IMR-90 (cell line): ENCODE results near the gene IKBKE. TPM values are rescaled to one million over a fixed set of nuclear protein-coding genes. Genes with fewer than 3 reads are reported as not detected.

Experiments used
- ATAC-seq: fragments of 200-7000 bp; cut with Tn5 transposase; 2 replicates; pipeline ENCODE4 v1.9.1; 2020; ENCODE audit warnings: low read depth, mild to moderate bottlenecking, moderate library complexity
- BruUV-seq: library from RNA; stranded (reverse); fragments of 400-500 nt; replicated peaks from 2 replicates; lab custom pipeline; 2021; lab: Mats Ljungman, UMichigan
- CTCF ChIA-PET: fragments of 300-600 bp; formaldehyde crosslinking; extraction: SDS; loops from one replicate; lab custom pipeline; 2021; ENCODE audit warnings: antibody characterized with exemption; lab: Yijun Ruan, JAX
- POLR2A ChIA-PET: fragments of 300-600 bp; sonication (Branson Sonifier 250); formaldehyde crosslinking; loops from one replicate; lab custom pipeline; 2022; ENCODE audit warnings: antibody characterized with exemption; ENCODE audit not compliant: unreplicated experiment; lab: Charles Lee
- DNase-seq: peaks from one replicate; pipeline ENCODE4 v3.0.0; 2013
- H2AFZ ChIP-seq: replicated peaks from 2 replicates; pipeline ENCODE3; 2013; ENCODE audit warnings: low read length, mild to moderate bottlenecking; ENCODE audit not compliant: poor library complexity
- H2AK5ac ChIP-seq: 2 replicates; pipeline ENCODE4 v1.6.1; 2013; ENCODE audit warnings: low read depth, low read length, inconsistent platforms
- H2AK9ac ChIP-seq: replicated peaks from 2 replicates; pipeline ENCODE3; 2013; ENCODE audit warnings: mild to moderate bottlenecking, low read depth, low read length, moderate library complexity; ENCODE audit not compliant: poor library complexity
- H2BK120ac ChIP-seq: 2 replicates; pipeline ENCODE4 v1.6.1; 2013; ENCODE audit warnings: low read depth, low read length, inconsistent platforms
- H2BK15ac ChIP-seq: 3 replicates; pipeline ENCODE4 v1.6.1; 2013; ENCODE audit warnings: low read depth, low read length, inconsistent platforms
- H2BK20ac ChIP-seq: 2 replicates; pipeline ENCODE4 v1.6.1; 2013; ENCODE audit warnings: low read depth, mild to moderate bottlenecking, inconsistent platforms, low read length, moderate library complexity
- H2BK5ac ChIP-seq: 2 replicates; pipeline ENCODE4 v1.6.1; 2013; ENCODE audit warnings: mild to moderate bottlenecking, low read depth, low read length, inconsistent platforms; ENCODE audit not compliant: poor library complexity, severe bottlenecking
- H3K14ac ChIP-seq: replicated peaks from 2 replicates; pipeline ENCODE4 v1.6.1; 2013; ENCODE audit warnings: low read depth, low read length, inconsistent platforms
- H3K18ac ChIP-seq: 2 replicates; pipeline ENCODE4 v1.6.1; 2013; ENCODE audit warnings: low read depth, low read length, control low read depth
- H3K23ac ChIP-seq: 2 replicates; pipeline ENCODE4 v1.6.1; 2013; ENCODE audit warnings: low read depth, low read length, inconsistent platforms
- H3K27ac ChIP-seq: 2 replicates; pipeline ENCODE4 v1.5.1; 2013; ENCODE audit warnings: mild to moderate bottlenecking, control low read depth, low read length; ENCODE audit not compliant: insufficient read depth
- H3K27me3 ChIP-seq: 2 replicates; pipeline ENCODE4 v1.6.1; 2013; ENCODE audit warnings: low read length; ENCODE audit not compliant: control insufficient read depth, insufficient read depth
- H3K36me3 ChIP-seq: 2 replicates; pipeline ENCODE4 v1.6.1; 2013; ENCODE audit warnings: low read length, mixed read lengths; ENCODE audit not compliant: control insufficient read depth, insufficient read depth
- H3K4ac ChIP-seq: 2 replicates; pipeline ENCODE4 v1.6.1; 2013; ENCODE audit warnings: low read depth, low read length, inconsistent platforms
- H3K4me1 ChIP-seq: 2 replicates; pipeline ENCODE4 v1.6.1; 2013; ENCODE audit warnings: low read length, mixed read lengths; ENCODE audit not compliant: control insufficient read depth, insufficient read depth
- H3K4me2 ChIP-seq: 2 replicates; pipeline ENCODE4 v1.6.1; 2013; ENCODE audit warnings: low read depth, mild to moderate bottlenecking, control low read depth, low read length, moderate library complexity
- H3K4me3 ChIP-seq: 2 replicates; pipeline ENCODE4 v1.5.1; 2013; ENCODE audit warnings: low read depth, mild to moderate bottlenecking, control low read depth, low read length, moderate library complexity; ENCODE audit not compliant: insufficient read depth
- H3K56ac ChIP-seq: 2 replicates; pipeline ENCODE4 v1.6.1; 2013; ENCODE audit warnings: low read length, inconsistent platforms; ENCODE audit not compliant: insufficient read depth; ENCODE audit errors: extremely low read depth
- H3K79me1 ChIP-seq, 2 experiments: 2 replicates each; pipeline ENCODE4 v1.6.1; 2013; ENCODE audit warnings: low read length in 2 of 2, inconsistent platforms in 1 of 2, low read depth in 1 of 2
- H3K9ac ChIP-seq: 2 replicates; pipeline ENCODE4 v1.6.1; 2013; ENCODE audit warnings: low read depth, low read length, control low read depth
- H3K9me1 ChIP-seq: 2 replicates; pipeline ENCODE4 v1.6.1; 2013; ENCODE audit warnings: low read length, inconsistent platforms; ENCODE audit not compliant: insufficient read depth
- H3K9me3 ChIP-seq: 2 replicates; pipeline ENCODE4 v1.6.1; 2013; ENCODE audit warnings: low read length; ENCODE audit not compliant: control insufficient read depth, insufficient read depth
- H4K20me1 ChIP-seq: 2 replicates; pipeline ENCODE4 v1.6.1; 2013; ENCODE audit warnings: low read length, inconsistent platforms; ENCODE audit not compliant: insufficient read depth
- H4K5ac ChIP-seq: 2 replicates; pipeline ENCODE4 v1.6.1; 2013; ENCODE audit warnings: mild to moderate bottlenecking, low read depth, low read length, control low read depth
- H4K8ac ChIP-seq, 2 experiments: 2 replicates each; pipeline ENCODE4 v1.6.1; 2013; ENCODE audit warnings: low read depth in 2 of 2, low read length in 2 of 2, control low read depth in 1 of 2, inconsistent platforms in 1 of 2
- H4K91ac ChIP-seq: 2 replicates; pipeline ENCODE4 v1.6.1; 2013; ENCODE audit warnings: low read depth, low read length, inconsistent platforms; ENCODE audit not compliant: insufficient read depth
- BHLHE40 ChIP-seq: fragments of 150-350 bp; IDR thresholded peaks from 2 replicates; pipeline ENCODE4 v1.6.1; 2016; ENCODE audit warnings: mild to moderate bottlenecking, low read depth, low read length
- CEBPB ChIP-seq: IDR thresholded peaks from 2 replicates; pipeline ENCODE4 v1.6.1; 2012; ENCODE audit warnings: low read depth, low read length, improper control_type of control experiment
- CHD1 ChIP-seq: IDR thresholded peaks from 2 replicates; pipeline ENCODE4 v1.6.1; 2012; ENCODE audit warnings: low read depth, low read length, improper control_type of control experiment
- FOS ChIP-seq: fragments of 150-350 bp; IDR thresholded peaks from 2 replicates; pipeline ENCODE4 v1.6.1; 2016; ENCODE audit warnings: low read depth, low read length
- MAFK ChIP-seq: IDR thresholded peaks from 2 replicates; pipeline ENCODE4 v1.6.1; 2012; ENCODE audit warnings: low read depth, low read length, improper control_type of control experiment
- MAZ ChIP-seq: IDR thresholded peaks from 2 replicates; pipeline ENCODE4 v1.6.1; 2012; ENCODE audit warnings: low read depth, mild to moderate bottlenecking, low read length, improper control_type of control experiment, moderate library complexity, borderline replicate concordance
- NFE2L2 ChIP-seq: fragments of 150-350 bp; IDR thresholded peaks from 2 replicates; pipeline ENCODE4 v1.6.1; 2016; ENCODE audit warnings: low read depth, mild to moderate bottlenecking, low read length
- RAD21 ChIP-seq: IDR thresholded peaks from 2 replicates; pipeline ENCODE4 v1.6.1; 2012; ENCODE audit warnings: low read length, improper control_type of control experiment
- RCOR1 ChIP-seq: IDR thresholded peaks from 2 replicates; pipeline ENCODE4 v1.6.1; 2012; ENCODE audit warnings: mild to moderate bottlenecking, low read length, improper control_type of control experiment; ENCODE audit not compliant: insufficient replicate concordance
- RFX5 ChIP-seq: IDR thresholded peaks from 2 replicates; pipeline ENCODE4 v1.8.0; 2012; ENCODE audit warnings: low read depth, mild to moderate bottlenecking, low read length, moderate library complexity
- SMC3 ChIP-seq: fragments of 150-350 bp; IDR thresholded peaks from 2 replicates; pipeline ENCODE4 v1.6.1; 2016; ENCODE audit warnings: low read depth, mild to moderate bottlenecking, antibody characterized with exemption, low read length, moderate library complexity
- USF2 ChIP-seq: fragments of 150-350 bp; IDR thresholded peaks from 2 replicates; pipeline ENCODE4 v1.6.1; 2017; ENCODE audit warnings: mild to moderate bottlenecking, antibody characterized with exemption, low read length, low read depth
- WGBS, 2 experiments: methylation state at CpG; one replicate each; pipeline versions ENCODE4 v1.1.5 to v1.1.7; 2013; ENCODE audit warnings: missing lambda C conversion rate in 2 of 2; ENCODE audit not compliant: insufficient read length in 1 of 2; ENCODE audit errors: extremely low coverage in 2 of 2; 5-methylcytosine and 5-hydroxymethylcytosine counted together
- dilution Hi-C: fragments of 300-500 bp; cut with HindIII; formaldehyde crosslinking; loops from one replicate; pipeline ENCODE4 v1.14.3; 2018; ENCODE audit warnings: low sequenced_read_pairs; ENCODE audit not compliant: unreplicated experiment
- in situ Hi-C: fragments of 300-500 bp; cut with MboI; formaldehyde crosslinking; loops from 3 replicates; pipeline ENCODE4 v1.14.3; 2019; ENCODE audit warnings: low sequenced_read_pairs, inconsistent platforms, mixed read lengths
- intact Hi-C: fragments of 100-400 bp; cut with micrococcal nuclease; formaldehyde crosslinking; loops from 2 replicates; pipeline ENCODE4 v1.10.0; 2022
- polyA plus RNA-seq, 3 experiments: library from polyadenylated mRNA; depleted of rRNA; stranded (reverse); fragments of >200 nt; gene quantifications; 2 replicates each; pipeline ENCODE4 v1.2.3, GENCODE V29; 2012; ENCODE audit warnings: low replicate concordance in 1 of 3
- total RNA-seq: library from RNA; depleted of rRNA; stranded (reverse); fragments of >200 nt; gene quantifications from 2 replicates; pipeline ENCODE4 v1.2.3, GENCODE V29; 2012
- TF ChIP-seq, protein P1 (sequence below): fragments of 150-350 bp; IDR thresholded peaks from 2 replicates; pipeline ENCODE4 v1.6.1; 2016; ENCODE audit warnings: low read depth, mild to moderate bottlenecking, low read length, moderate library complexity, borderline replicate concordance

IKBKE gene
- total and polyA plus RNA-seq, 2 of the 4 experiments (the other 2 are of a cell fraction), result 20.3 to 24.0 TPM

DNA sequence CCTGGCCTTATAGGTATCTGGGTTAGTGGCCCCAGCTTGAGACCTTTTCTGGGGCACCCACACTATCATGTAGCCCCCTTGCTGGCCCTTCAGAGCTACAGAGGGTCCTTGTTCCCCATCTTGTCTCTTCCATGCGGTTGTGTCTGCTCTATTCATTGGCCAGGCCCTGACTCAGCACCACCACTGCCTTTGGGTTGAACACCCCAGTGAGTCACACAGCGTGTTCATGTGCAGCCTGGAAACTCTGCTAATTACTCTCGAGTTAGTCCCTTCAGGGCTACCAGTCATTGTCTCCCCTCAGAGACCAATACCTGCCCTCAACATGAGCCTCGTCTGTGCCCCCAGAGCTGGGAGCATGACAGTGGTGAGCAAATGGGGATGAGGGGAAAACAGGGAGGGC lies 28.2 kb upstream of the IKBKE start:
- ATAC-seq, result peak; percentile 62; the same call in 1 of the 2 replicates
- H4K8ac ChIP-seq, result no peak overlapping the region
- H3K9me3 ChIP-seq, result no peaks in the 10 kb centered on the region
- peak overlapping the region; percentile 32 for H2AK9ac ChIP-seq
- H2BK120ac ChIP-seq, result no peak overlapping the region
- H3K56ac ChIP-seq, result no peak overlapping the region
- WGBS, 2 experiments, result 100% methylated on average over 1 of the region's 4 CpGs; no CpG with 5 or more reads in 1 of the 2 experiments
- no peak overlapping the region for H3K4me2 ChIP-seq
- no peak overlapping the region for H2AFZ ChIP-seq
- no peak overlapping the region for H3K18ac ChIP-seq
- H3K27me3 ChIP-seq, result no peaks in the 10 kb centered on the region
- peaks cover 14% of the 10 kb centered on the region for H3K9me1 ChIP-seq
- POLR2A ChIA-PET, result no interaction called here
- no peak overlapping the region for H3K23ac ChIP-seq
- H3K4me1 ChIP-seq, result peaks cover 5% of the 10 kb centered on the region
- no peak overlapping the region for H2BK20ac ChIP-seq
- dilution Hi-C loops (no loop called here), in situ Hi-C loops (no loop called here), intact Hi-C loops (no loop called here)
- H4K20me1 ChIP-seq, result peaks cover 9% of the 10 kb centered on the region; the same call in 1 of the 2 replicates
- H3K36me3 ChIP-seq, result peaks cover 46% of the 10 kb centered on the region
- BruUV-seq, result no TSS peak
- TF ChIP-seq NFE2L2 (peak; percentile 7; the same call in 1 of the 2 replicates), FOS (0 out of 2 replicates have a peak, but pooled peaks have one; percentile 17), SMC3 (no peak), RCOR1 (no peak), USF2 (no peak), MAFK (peak; percentile 49; the same call in 1 of the 2 replicates), CHD1 (no peak), RAD21 (no peak), RFX5 (no peak), BHLHE40 (0 out of 2 replicates have a peak, but pooled peaks have one; percentile 5), CEBPB (no peak), MAZ (no peak)
- TF ChIP-seq, protein P1, sequence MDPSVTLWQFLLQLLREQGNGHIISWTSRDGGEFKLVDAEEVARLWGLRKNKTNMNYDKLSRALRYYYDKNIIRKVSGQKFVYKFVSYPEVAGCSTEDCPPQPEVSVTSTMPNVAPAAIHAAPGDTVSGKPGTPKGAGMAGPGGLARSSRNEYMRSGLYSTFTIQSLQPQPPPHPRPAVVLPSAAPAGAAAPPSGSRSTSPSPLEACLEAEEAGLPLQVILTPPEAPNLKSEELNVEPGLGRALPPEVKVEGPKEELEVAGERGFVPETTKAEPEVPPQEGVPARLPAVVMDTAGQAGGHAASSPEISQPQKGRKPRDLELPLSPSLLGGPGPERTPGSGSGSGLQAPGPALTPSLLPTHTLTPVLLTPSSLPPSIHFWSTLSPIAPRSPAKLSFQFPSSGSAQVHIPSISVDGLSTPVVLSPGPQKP, result no peak
- no peak overlapping the region for H3K4me3 ChIP-seq
- H4K91ac ChIP-seq, result no peak overlapping the region
- DNase-seq, result peak; percentile 70
- no peak overlapping the region for H4K5ac ChIP-seq
- H2BK15ac ChIP-seq, result no peak overlapping the region
- no peak overlapping the region for H3K27ac ChIP-seq
- H3K79me1 ChIP-seq, result peaks cover 0 to 7% of the 10 kb centered on the region in 2 experiments; a peak in 2 of 4 replicates
- no peak overlapping the region for H3K9ac ChIP-seq
- CTCF ChIA-PET, result no interaction called here
- H3K4ac ChIP-seq, result no peak overlapping the region
- no peak overlapping the region for H2BK5ac ChIP-seq
- H3K14ac ChIP-seq, result no peak overlapping the region
- H2AK5ac ChIP-seq, result no peak overlapping the region
